Measurements from ENCODE around the gene N4BP2. TPM values are rescaled to one million over a fixed set of nuclear protein-coding genes. Genes with fewer than 3 reads are reported as not detected.

Gene N4BP2
- polyA plus RNA-seq, 5 donors: 9.6 to 24.3 (median 19.2) TPM

- no peak for DNase-seq
Measured at GRCh38 chr4:40190880-40191815, 134.5 kb downstream of the N4BP2 start.

- no peak for DNase-seq
Measured at GRCh38 chr4:40192114-40193015, 135.7 kb downstream of the N4BP2 start.

GRCh38 chr4:40193016-40193571 lies 136.4 kb downstream of the N4BP2 start:
- no peak for DNase-seq

GRCh38 chr4:40193578-40193977 lies 136.9 kb downstream of the N4BP2 start:
- no peak for DNase-seq

GRCh38 chr4:40194602-40195161 lies 138.0 kb downstream of the N4BP2 start:
- DNase-seq: no peak

- no peak for DNase-seq
Measured at GRCh38 chr4:40195182-40196177, 138.8 kb downstream of the N4BP2 start.

GRCh38 chr4:40196272-40196671 lies 139.6 kb downstream of the N4BP2 start:
- DNase-seq: no peak

- no peak for DNase-seq
Measured at GRCh38 chr4:40196724-40197281, 140.2 kb downstream of the N4BP2 start, which contains the start of gene RHOH. Gene RHOH, plus strand, starts transcription at chr4:40197031. Its CDS starts 46,356 bp downstream, at chr4:40243387.

- DNase-seq: no peak
Measured at GRCh38 chr4:40197879-40198689, 141.4 kb downstream of the N4BP2 start.

- no peak for DNase-seq
Measured at GRCh38 chr4:40199179-40199670, 142.6 kb downstream of the N4BP2 start.

GRCh38 chr4:40199999-40200874 lies 143.6 kb downstream of the N4BP2 start:
- DNase-seq: no peak

- DNase-seq: no peak
Measured at GRCh38 chr4:40200875-40201801, 144.5 kb downstream of the N4BP2 start.

- no peak for DNase-seq
Measured at GRCh38 chr4:40201898-40202297, 145.2 kb downstream of the N4BP2 start.

GRCh38 chr4:40202474-40202873 lies 145.8 kb downstream of the N4BP2 start:
- DNase-seq: no peak

- no peak for DNase-seq
Measured at GRCh38 chr4:40204507-40205258, 148.0 kb downstream of the N4BP2 start.
